Measurements from ENCODE around the gene RABGAP1.

GRCh38 chr9:123085916-123086315 is 145.1 kb downstream of the RABGAP1 start:
- TF ChIP-seq EZH2 (IDR thresholded peaks at IDR 0.05; ENCODE audit: borderline replicate concordance, control insufficient read depth, low read depth, low read length) = no peak
- TF ChIP-seq GABPA (IDR thresholded peaks at IDR 0.05; ENCODE audit: low read depth) = no peak
- no peak for TF ChIP-seq JUNB (IDR thresholded peaks at IDR 0.05)
